Measurements from ENCODE around the gene FHL2.
"Not testable (repeated sequence)": the region's sequence is repeated elsewhere in the genome, so short reads cannot be mapped to it uniquely, and the experiment has no call there.

FHL2 gene

DNA sequence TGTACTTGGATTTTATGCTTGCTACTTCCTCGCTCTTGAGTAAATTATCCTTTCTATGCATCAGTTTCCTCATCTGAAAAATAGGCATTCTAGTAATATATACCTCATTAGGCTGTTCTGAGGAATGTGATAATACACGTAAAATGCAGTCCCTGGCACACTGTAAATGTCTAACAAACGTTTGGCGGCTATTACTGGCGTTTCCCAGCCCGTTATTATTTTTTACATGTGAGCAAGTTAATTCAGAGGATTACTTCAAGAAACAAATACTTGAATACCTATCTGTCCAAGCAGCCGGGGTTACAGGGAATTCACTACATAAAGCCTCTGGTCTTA, 62.1 kb downstream of the FHL2 start:
- no peak for DNase-seq

DNA sequence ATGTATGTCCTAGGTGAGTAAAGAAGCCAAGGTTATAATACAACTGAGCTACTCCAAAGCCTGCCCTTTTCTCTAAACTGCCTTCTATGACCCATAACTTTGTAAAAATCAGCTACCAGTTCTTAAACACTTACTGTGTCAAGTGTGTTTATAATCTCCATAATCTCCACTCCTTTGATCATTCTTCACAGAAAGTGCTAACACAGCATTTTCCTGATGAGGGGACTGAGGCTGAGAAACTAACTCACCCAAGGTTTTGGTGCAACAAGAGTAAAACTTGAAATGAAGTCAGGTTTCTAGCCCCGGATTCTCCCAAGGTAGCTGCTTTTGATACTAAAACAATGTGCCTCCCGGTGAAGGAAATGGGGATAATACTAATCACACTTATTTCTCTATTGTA, 63.4 kb downstream of the FHL2 start:
- no peak for DNase-seq

DNA sequence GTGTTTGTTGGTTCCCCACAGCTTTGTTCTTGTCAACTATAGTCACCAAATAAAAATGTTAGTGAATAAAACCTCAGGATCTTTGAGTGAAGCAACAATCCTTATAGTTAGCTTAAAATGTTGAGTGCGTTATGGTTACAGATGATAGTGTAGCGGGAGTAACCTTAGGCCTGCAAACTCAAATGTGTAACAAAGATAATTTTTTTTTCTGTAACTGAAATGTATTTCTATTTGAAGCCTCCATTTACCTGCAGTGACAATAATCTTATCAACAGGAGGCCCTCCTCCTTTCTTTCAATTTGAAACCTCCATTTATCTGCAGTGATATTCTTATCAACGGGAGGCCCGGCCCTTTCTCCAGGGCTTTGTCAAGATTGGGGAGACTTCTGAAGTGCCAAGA, 64.6 kb downstream of the FHL2 start:
- DNase-seq, result no peak

DNA sequence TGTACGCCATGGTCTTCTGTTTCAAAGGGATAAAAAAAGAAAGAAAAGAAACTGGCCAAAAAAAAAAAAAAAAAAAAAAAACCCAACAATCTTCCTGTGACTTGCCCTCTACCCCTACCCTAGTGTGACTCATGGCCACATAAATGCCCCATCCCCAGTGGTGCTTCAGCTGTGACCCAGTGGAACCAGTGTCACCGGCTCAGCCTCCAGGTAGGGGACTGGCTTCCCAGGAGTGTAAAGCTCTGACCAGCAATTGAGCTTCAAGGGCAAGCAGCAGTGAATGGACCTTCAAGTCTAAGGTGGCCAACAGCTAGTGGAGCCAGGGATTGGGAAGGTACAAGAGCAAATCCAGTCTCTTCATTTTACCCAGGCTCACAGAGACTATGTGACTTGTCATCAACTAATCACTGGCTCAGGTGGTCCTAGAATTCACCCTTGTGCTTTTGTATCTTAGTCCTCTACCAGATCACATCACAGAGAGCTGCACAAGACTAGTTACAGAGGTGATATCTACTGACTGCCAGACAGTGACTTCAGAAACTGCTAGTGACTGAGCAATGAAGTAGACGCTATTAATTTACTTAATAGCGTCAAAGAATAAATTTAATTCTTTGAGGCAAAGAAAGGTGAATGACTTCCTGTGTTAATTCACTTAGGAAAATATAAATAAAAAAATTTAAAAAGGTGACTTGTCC, 68.0 kb downstream of the FHL2 start:
- DNase-seq, result no peak

DNA sequence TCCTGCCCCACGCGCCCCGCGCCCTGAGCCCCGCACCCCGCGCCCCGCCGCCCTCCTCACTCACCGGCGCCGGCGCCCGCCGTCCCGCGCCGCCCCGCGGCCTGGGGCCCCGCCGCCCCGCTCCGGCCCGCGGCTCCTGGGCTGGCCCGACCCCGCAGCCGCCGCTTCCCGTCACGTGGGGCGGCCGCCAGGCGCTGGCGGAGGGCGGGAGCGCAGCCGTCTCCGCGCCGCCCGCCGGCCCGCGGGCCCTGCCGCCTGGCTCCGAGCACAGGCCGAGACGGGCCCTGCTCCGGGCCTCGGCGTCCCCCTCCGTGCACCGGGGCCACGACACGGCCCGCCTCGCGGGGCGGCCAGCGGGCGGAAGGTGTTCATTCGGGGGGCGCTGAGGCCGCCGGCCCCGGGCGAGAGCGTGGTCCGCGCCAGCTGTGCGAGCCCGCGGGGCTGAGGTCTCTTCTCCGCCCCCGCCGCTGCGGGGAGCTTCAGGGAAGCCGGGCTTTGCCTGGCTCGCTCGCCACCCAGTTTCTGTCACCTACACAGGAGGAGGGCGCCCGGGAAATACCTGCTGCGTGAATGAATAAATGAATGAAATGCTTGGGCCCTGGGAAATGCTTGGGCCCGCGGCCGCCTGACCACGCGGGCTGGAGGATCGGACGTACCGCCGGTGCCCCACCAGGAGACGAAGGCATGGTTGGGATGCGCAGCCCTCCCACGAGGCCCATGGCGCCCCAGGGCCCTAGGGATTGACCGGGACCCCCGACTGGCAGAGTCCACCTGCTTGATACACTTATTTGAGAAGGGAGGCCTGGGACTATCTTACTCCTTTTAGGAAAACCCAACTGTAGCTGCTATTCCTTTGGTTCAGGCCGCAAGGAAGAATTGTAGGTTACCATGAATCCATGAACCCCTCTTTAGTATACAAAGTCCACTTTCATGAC, 69.0 kb downstream of the FHL2 start, which contains the start of gene TGFBRAP1:
Gene TGFBRAP1 (minus strand): TSS at position 175 of the 935 bp plus-strand sequence. CDS start 21,434 bp downstream, outside the sequence.
- DNase-seq, result peak; percentile 38

DNA sequence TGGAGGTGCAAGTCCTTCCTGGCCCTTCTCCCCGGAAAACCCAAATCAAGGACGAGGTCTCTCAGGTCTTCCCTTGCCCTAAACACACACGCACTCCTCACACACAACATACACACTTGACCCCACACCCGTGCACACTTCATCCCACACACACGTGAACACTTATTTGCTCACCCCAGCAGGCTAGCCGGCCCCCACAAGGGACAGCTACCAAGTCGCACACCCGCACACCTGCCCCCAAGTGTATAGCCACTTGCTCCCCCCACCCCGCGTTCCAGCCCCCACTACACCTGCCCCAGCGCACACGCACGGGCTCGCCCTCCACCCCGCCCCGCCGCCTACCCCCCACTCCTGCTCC, 69.7 kb downstream of the FHL2 start:
- no peak for DNase-seq

DNA sequence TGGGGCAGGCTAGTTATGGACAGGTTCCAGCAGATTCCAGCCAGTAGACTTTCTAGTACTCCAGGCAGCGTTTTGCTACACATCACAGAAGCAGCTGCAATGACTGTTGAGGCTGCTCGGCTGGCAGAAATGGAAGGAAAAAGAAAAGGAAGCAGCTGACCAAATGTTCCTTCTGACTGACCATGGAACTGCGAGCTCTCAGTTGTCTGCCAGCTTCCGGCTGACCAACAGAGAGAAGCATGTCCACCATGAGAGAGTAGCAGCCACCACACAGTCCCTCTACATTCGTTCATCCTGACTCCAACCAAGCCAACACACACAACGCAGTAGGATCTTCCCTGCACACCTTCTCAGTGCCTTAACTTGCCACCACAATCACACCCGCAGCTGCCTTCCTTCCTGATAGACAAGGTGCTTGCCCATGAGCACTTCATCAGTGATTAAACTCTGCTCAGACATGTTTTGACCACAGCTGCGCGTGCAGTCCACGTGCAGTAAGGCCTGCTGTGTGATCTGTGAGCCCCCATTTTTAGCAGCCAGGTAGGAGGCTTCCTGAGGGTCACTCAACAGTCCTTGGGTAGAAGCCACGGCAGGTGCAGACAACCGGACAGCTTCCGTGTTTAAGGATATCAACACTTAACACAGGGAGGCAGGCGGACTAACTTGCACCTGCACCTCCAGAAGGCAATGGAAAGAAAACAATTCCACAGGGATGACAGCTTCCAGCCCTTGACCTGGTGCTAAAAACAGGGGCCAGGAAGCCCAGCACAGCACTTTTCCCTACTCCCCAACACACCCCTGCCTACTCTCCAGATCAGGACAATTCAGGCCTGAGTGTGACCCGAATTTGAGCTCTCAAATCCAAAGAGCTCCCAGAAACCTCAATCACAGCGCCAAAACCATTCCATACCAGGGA, 70.3 kb downstream of the FHL2 start:
- peak; percentile 24 for DNase-seq

DNA sequence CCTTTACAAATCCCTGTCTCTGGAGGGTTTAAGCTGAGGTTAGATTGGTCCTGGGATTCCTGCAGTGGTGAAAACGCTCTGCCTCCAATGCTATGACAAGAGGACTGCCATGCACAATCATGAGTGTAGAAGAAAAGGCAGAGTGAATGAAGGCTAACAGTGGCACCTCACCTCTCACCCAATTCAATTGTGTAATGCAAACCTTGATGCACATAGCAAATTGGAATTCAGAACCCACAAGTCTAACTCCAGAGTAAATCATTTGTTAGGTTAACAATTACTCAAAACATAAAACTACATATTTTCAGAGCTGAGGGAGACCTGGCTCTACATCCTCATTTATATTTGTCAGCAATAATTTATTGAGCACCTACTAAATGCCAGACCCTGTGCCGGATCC, 71.2 kb downstream of the FHL2 start:
- no peak for DNase-seq

DNA sequence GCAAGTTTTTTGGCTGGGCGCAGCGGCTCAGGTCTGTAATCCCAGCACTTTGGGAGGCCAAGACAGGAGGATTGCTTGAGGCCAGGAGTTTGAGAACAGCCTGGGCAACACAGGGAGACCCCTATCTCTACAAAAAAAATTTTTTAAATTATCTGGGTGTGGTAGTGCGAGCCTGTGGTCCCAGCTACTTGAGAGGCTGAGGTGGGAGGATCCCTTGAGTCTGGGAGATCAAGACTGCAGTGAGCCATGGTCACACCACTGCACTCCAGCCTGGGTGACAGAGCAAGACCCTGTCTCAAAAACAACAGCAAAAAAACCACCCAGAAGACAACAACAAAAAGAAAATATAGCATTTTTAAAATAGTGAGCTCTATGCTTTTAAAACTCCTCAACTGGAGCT, 71.6 kb downstream of the FHL2 start:
- DNase-seq, result not testable (repeated sequence)

DNA sequence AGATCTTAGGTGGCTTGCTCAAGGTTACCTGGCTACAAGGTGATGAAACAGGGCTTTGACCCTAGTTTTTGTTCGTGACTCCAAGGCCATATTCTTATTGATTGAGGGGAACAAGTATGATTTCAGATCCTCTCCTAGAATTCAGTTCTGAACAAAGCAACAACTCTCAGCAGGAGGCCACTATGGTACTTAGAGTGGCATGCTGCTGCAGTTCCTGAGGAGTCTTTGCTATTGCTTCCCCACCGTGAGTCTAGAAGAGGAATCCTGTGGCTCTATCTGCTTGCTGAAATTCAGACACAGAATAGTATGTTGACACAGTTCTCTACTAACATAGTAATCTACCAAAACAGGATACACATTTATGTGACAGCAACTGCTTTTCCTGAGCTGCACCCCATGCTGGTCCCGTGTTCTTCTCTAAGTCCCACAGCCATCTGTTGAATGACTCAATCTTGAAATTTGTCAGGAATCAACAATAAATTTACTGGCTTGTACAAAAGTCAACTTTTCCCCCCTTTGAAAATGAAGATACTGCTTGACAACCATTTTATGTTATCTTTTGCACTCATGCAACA, 73.4 kb downstream of the FHL2 start:
- DNase-seq, result no peak

DNA sequence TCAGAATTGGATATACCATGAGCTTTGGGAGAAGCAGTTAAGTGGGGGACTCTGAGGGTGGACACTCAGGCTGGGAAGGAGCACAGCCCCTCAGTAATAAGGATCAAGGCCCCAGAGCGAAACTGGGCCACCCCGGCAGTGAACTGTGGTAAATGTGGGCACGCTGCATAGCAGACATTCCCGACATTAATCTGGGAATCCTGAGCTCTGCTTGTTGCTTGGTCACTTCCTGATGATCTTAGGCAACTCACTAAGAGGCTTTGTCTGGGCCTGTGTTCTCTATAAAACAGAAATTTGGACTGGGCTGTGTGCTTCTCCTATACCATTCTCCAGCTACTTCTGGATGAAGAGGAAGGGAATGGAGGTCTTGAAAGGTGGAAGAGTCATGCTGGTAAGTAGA, 74.1 kb downstream of the FHL2 start:
- DNase-seq, result no peak

DNA sequence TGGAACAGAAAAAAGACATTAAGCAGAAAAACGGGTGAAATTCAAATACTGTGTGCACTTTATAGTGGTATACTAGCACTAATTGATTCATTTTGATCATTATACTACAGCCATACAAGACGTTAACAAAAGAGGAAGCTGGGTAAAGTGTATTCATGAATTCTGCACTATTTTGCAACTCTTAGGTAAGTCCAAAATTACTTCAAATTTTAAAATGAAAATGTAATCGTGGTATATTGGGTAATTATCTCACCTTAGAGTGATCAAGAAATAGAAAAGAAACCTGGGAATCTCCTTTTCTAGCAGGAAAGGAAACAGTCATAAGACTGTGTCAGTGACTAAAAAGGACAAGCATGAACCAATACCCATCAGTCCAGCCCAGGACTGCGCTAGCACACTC, 74.8 kb downstream of the FHL2 start:
- no peak for DNase-seq

DNA sequence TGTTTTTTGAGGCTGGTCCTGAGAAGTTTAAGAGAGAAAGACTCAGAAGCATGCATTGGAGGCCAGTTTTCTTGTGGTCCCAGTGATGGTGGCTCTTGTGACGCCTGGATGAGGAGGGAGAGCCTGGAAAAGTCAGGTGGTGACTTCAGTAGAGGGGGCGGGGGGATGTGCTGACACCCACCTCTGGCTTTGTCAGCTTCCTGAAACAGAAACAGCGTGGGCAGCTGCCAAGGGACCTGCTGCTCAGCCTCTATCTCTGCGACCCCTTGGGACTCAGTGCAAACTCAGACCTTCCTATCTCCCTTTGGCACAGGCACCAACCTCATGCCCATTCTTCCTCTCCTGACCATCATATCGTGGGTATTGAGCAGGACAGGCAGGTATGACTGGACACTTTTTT, 75.7 kb downstream of the FHL2 start:
- no peak for DNase-seq

DNA sequence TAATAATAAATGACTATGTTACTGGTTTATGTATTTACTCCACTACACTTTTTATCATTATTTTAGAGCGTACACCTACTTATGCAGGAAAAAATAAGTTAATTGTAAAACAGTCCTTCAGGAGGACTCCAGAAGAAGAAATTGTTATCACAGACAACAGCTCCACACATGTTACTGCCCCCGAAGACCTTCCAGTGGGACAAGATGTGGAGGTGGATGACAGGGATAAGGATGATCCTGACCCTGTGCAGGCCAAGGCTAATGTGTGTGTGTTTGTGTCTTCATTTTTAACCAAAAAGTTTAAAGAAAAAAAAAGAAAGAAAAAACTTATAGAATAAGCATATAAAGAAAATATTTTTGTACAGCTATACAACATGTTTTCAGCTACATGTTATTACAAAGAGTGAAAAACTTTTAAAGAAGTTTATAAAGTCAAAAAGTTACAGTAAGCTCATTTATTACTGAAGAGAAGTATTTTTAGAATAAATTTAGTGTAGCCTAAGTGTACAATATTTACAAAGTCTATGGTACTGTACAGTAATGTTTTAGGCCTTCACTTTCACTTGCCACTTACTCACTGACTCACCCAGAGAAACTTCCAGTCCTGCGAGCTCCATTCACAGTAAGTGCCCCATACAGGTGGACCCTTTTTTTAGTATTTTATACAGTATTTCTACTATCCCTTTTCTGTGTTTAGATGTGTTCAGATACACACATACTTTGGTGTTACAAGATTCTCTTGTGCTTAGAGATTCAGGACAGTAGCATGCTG, 76.8 kb downstream of the FHL2 start:
- DNase-seq, result no peak

DNA sequence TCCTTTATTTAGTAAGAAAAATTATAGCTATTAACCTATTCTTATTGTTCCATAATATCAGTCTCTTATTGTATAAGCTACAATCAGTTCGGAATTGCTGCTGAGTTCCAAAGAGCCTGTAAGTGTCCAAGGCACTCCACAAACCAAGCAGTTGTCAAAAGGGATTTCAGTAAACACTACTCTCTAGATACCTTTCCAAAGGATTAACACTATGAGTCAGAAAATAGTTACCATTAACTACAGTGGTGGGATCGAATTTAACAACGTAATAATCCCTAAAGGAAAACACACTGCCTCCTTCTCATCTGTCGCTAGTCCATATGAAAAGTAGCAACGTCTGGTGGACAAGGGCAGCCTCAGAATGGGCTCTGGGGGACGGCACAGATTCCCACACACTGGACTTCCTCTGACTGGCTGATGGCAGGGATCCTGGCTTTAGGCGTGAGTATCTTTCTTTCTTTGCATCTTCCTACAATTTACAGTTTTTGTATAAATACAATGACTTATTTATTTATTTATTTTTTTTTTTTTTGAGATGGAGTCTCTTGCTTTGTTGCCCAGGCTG, 78.1 kb downstream of the FHL2 start:
- no peak for DNase-seq

DNA sequence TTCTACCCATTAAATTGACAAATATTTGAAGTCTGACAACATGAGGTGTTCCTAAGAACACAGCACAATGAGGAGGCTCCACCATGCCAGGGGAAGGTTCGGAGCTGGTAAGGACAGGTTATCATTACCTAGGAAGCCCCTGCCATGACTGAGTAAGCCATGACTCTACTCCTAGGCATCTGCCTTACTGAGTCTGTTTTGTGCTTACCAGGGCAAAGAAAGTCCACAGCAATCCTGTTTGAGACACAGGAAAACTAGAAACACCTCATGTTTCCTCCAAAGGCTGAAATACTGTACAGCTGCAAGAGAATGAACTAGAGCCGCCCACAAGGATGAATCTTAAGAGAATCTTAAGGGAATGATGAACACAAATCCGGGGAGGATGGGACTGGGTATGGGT, 80.9 kb downstream of the FHL2 start:
- no peak for DNase-seq

DNA sequence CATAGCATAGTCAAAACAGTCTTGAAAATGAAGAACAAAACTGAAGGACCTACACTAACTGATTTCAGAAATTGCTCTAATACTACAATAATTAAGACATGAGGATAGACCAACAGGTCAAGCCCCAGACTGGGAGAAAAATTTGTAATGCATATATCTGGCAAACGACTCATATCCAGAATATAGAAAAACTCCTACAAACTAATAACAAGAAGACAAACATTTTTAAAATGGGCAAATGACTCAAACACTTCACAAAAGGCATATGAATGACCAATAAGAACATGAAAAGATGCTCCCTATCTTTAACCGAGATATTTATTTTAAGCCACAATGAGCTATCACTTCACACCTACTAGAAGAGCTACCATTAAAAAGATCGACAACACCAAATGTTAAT, 83.5 kb downstream of the FHL2 start:
- no peak for DNase-seq

DNA sequence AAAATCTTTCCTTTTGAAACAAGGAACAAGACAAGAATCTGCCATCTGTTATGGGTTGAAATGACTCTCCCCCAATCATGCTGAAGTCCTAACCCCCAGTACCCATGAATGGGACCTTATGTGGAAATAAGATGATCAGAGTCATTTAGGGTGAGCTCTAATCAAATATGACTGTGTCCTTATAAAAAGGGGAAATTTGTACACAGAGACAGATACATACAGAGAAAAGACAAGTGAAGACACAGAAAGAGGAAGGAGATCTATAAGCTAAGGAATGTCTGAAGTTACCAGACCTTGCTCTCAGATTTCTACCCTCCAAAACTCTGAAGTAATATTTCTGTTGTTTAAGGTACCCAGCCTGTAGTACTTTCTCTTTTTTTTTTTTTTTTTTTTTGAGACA, 85.0 kb downstream of the FHL2 start:
- no peak for DNase-seq
